NCI-H1930 (cell line): ENCODE results near the gene PLA2G3.

Experiments
- DNase-seq, 2 experiments: peaks; one replicate each; lab custom pipeline; 2025; lab: John Stamatoyannopoulos, UW

Gene PLA2G3

GRCh38 chr22:31144223-31144622, 3.9 kb upstream of the PLA2G3 start:
- no peak for DNase-seq

DNA sequence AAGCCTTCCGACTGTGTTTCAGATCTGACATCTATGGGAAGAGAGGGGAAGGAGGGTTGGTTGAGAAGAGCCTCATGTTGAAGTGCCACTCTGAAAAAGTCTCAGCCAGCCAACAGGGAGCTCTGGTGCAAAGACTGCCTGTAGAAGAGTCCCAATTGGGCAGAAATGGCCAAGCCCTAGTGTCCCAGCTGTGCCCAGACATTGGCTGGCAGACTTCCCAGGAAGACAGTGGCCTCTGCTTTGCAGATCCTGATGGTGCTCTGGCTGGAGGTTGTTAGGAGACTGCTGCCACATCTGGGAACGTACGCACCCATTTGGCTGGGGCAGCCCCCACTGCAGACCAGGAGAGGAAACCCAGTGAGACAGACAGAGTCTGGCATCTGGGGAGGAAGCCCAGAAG, 3.2 kb upstream of the PLA2G3 start:
- no peak for DNase-seq

DNA sequence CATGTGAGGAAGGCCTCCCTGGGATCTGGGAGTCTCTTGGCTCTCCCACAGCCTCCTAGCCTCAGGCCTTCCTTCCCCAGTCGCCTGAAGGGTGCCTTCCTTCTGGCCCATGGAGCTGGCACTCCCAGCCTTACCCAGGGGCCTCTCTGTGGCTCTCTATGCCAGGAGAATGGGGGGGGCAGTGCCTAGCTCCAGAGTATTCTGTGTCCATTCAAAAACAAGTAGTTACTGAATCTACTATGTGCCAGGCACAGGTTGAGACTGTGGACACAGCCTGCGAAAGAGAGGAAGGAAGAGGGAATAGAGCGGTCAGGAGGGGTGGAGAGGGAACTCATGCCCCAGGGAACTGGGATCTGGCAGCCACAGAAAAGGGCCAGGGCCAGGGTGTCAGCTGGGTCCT, 2.7 kb upstream of the PLA2G3 start:
- no peak for DNase-seq

GRCh38 chr22:31142285-31142684, 2.0 kb upstream of the PLA2G3 start:
- DNase-seq: no peak

- DNase-seq: no peak
Measured at GRCh38 chr22:31141551-31141950, 1.2 kb upstream of the PLA2G3 start.

DNA sequence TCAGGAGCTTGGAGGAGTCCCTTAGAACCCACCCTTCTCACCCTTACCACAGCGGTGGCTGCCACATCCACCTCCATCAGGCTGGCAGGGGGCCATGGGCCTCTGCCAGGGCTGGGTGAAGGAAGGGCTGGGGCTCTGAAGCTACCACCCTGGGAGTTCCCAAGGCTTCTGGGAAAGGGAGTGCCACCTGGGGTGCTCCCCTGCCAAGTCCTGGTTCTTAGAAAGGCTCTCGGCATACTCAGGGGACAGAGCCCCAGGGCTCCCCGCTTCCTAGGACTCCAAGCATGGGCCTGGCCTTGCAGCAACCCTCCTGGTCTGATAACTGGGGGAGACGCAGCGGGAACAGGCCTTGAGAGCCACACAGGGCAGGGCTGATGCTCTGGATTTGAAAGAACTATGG, 438 bp upstream of the PLA2G3 start:
- no peak for DNase-seq

GRCh38 chr22:31139066-31139465, 1.2 kb downstream of the PLA2G3 start:
- no peak for DNase-seq

- no peak for DNase-seq
Measured at GRCh38 chr22:31138126-31138525, 2.2 kb downstream of the PLA2G3 start.

- DNase-seq: no peak
Measured at GRCh38 chr22:31137721-31138120, 2.6 kb downstream of the PLA2G3 start.

DNA sequence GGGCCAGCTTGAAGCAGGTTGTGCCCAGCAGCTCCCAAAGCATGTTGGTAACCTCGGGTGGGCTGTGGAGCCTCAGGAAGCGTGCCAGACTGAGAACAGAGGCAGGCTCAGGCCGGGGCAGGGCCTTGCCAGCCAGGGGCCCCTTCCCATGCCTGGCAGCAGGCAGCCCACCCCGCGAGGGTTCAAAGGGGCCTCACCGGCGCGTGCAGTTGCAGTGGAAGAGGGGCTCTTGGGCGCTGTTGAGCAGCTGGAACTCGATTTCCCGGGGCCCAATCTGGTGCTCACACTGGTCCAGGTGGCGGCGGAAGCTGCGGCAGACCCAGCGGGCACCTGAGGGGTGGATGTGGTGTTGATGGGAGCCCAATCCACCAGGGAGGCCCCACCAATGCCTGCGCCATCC, 3.6 kb downstream of the PLA2G3 start:
- DNase-seq: no peak

DNA sequence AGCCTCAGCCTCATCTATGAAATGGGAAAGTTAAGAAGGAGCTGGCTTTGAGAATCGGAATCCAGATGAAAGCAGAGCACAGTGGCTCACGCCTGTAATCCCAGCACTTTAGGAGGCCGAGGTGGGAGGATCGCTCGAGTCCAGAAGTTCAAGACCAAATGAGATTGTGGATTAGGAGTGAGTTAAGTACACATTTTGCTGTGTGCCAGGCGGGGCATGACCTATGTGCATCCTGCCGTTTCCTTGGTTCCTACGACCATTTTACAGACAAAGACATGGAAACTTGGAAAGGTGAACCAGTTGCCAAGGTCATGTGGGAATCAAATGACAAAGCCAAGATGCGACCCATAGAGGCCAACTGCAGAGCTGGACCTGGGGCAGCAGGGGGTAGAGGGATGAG, 4.2 kb downstream of the PLA2G3 start:
- DNase-seq: no peak

GRCh38 chr22:31135706-31136105, 4.6 kb downstream of the PLA2G3 start:
- DNase-seq: no peak

DNA sequence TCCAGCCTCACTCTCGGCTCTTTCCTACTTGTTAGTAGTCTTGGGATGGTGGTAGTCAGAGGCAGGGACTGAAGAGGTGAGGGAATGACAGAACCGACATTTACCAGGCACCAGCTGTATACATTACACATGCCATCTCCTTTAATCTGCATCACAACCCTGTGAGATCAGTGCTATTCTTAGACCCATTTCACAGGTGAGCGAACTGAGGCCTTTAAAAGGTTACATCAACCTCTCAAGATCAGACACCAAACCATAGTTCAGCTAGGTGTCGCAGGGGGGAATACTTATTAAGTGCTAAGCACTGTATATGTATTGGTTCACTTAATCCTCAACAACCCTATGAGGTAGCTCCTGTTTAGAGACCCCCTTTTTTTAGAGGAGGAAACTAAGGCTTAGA, 5.6 kb downstream of the PLA2G3 start:
- no peak for DNase-seq

DNA sequence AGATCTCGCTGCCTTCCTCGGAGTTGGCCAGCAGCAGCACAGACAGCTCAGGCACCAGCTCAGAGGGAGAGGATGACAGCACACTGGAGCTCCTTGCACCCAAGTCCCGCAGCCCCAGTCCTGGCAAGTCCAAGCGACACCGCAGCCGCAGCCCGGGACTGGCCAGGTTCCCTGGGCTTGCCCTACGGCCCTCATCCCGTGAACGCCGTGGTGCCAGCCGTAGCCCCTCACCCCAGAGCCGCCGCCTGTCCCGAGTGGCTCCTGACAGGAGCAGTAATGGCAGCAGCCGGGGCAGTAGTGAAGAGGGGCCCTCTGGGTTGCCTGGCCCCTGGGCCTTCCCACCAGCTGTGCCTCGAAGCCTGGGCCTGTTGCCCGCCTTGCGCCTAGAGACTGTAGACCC, 6.4 kb downstream of the PLA2G3 start:
- no peak for DNase-seq

- no peak for DNase-seq
Measured at GRCh38 chr22:31130873-31131272, 9.4 kb downstream of the PLA2G3 start.

GRCh38 chr22:31128156-31128555, 12.2 kb downstream of the PLA2G3 start:
- no peak for DNase-seq

- no peak for DNase-seq
Measured at GRCh38 chr22:31127181-31127772, 13.0 kb downstream of the PLA2G3 start.

- DNase-seq: no peak
Measured at GRCh38 chr22:31126869-31127175, 13.5 kb downstream of the PLA2G3 start.

DNA sequence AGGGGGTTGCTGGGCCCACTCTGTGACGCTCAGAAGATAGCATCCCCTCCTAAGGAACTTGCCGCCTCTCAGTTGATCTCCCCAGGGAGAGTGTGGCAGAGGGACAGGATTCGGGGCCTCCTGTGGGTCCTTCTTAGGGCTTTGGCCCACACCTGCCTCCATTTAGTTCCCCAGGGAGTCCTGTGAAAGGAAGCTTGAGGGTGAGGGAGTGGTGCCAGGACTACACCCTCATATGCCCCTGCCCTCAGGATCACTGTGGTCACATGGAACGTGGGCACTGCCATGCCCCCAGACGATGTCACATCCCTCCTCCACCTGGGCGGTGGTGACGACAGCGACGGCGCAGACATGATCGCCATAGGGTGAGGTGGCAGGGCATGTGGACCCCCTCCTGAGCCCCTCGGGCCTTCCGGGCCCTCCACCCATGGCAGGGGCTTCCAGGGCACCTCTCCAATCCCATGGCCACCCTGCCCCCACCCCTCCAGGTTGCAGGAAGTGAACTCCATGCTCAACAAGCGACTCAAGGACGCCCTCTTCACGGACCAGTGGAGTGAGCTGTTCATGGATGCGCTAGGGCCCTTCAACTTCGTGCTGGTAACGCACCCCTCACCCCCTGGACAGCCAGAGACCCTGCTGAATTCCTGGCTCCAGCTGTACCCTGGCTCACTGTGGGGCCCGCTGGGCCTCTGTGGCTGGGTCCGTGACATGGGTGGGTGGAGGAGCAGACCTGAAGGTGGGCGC, 14.0 kb downstream of the PLA2G3 start:
- DNase-seq: no peak

GRCh38 chr22:31125521-31126117, 14.7 kb downstream of the PLA2G3 start:
- DNase-seq: no peak

GRCh38 chr22:31124811-31125465, 15.4 kb downstream of the PLA2G3 start:
- DNase-seq: no peak

- DNase-seq: no peak
Measured at GRCh38 chr22:31124290-31124689, 16.0 kb downstream of the PLA2G3 start.

- no peak for DNase-seq
Measured at GRCh38 chr22:31123292-31123602, 17.1 kb downstream of the PLA2G3 start.
